ENCODE measurements around the gene CCDC159.

The CCDC159 gene

DNA sequence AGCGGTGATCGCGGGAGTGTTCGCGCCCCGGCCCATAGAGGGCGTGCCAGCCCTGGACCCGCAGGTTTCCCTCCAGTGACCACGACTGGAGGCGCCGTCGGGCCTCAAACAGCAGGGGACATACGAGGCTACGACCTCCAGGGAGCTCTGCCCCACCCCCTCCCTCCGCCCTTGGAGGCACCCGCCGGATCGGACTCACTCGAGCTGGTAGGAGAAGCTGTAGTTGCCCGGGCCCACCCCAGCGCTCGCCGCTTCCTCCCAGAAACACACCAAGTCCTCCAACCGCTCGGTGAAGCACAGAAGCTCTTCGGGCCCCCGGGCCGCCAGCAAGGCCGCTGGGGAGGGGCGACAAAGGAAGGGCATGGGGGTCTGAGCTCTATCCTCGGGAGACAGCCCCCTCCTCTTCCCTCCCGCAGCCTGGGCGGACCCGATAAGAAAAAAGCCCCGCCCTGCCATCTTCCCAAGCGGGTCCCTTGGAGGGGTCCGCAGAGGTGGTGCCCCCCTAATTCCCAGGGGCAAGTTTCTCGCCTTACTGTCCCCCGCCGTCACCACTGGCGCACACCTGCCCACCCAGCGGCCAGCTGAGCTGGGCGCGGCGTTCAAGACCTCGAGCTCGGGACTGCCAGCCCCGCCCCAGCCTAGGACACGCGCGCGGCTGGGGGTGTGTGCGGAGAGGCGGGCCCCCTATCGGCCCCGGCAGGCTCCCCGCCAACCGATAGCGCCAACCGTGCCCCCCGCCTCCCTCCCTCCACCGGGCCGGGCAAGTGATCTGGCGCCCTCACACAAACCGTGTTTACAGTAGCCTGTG, 36.8 kb downstream of the CCDC159 start:
- no peak overlapping the region for H3K4me3 ChIP-seq (replicated peaks; ENCODE audit: low read depth, low read length)
- TF ChIP-seq, protein P1, sequence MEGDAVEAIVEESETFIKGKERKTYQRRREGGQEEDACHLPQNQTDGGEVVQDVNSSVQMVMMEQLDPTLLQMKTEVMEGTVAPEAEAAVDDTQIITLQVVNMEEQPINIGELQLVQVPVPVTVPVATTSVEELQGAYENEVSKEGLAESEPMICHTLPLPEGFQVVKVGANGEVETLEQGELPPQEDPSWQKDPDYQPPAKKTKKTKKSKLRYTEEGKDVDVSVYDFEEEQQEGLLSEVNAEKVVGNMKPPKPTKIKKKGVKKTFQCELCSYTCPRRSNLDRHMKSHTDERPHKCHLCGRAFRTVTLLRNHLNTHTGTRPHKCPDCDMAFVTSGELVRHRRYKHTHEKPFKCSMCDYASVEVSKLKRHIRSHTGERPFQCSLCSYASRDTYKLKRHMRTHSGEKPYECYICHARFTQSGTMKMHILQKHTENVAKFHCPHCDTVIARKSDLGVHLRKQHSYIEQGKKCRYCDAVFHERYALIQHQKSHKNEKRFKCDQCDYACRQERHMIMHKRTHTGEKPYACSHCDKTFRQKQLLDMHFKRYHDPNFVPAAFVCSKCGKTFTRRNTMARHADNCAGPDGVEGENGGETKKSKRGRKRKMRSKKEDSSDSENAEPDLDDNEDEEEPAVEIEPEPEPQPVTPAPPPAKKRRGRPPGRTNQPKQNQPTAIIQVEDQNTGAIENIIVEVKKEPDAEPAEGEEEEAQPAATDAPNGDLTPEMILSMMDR (IDR thresholded peaks at IDR 0.05; ENCODE audit: low read depth, low read length, missing control alignments): peak; percentile 76
- DNase-seq (ENCODE audit: extremely low read depth, low read depth): no peak

DNA sequence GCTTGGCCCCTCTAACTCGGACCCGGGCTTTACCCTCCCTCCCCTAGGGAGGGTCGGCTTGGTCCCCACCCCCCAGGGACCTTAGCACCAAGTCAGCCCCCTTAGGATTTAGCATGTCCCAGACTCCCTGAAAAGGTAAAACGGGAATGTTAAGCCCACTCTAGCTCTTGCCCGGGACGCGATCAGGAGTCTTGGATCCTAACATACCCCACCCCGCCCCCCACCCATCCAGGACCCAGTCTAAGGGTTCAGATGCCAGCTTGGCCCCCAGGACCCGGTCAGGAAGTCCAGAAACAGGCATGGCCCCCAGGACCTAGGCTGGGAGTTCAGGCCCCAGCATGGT, 37.4 kb downstream of the CCDC159 start:
- TF ChIP-seq, protein P1 (IDR thresholded peaks at IDR 0.05; ENCODE audit: low read depth, low read length, missing control alignments): no peak
- no peak overlapping the region for H3K4me3 ChIP-seq (replicated peaks; ENCODE audit: low read depth, low read length)
- no peak for DNase-seq (ENCODE audit: extremely low read depth, low read depth)

DNA sequence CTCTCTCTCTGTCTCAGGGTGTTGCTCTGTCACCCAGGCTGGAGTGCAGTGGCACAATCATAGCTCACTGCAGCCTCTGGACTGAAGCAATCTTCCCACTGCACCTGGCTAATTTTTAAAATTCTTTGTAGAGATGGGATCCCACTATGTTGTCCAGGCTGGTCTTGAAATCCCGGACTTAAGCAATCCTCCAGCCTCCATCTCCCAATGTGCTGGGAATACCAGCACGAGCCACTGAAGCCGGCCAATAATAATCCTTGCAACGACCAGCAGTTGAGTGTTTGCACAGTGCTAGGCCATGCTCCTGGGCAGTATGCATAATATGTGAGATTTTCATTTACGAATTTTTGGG, 38.4 kb downstream of the CCDC159 start:
- TF ChIP-seq, protein P1 (IDR thresholded peaks at IDR 0.05; ENCODE audit: low read depth, low read length, missing control alignments): no peak
- no peak for DNase-seq (ENCODE audit: extremely low read depth, low read depth)
- no peak overlapping the region for H3K4me3 ChIP-seq (replicated peaks; ENCODE audit: low read depth, low read length)

DNA sequence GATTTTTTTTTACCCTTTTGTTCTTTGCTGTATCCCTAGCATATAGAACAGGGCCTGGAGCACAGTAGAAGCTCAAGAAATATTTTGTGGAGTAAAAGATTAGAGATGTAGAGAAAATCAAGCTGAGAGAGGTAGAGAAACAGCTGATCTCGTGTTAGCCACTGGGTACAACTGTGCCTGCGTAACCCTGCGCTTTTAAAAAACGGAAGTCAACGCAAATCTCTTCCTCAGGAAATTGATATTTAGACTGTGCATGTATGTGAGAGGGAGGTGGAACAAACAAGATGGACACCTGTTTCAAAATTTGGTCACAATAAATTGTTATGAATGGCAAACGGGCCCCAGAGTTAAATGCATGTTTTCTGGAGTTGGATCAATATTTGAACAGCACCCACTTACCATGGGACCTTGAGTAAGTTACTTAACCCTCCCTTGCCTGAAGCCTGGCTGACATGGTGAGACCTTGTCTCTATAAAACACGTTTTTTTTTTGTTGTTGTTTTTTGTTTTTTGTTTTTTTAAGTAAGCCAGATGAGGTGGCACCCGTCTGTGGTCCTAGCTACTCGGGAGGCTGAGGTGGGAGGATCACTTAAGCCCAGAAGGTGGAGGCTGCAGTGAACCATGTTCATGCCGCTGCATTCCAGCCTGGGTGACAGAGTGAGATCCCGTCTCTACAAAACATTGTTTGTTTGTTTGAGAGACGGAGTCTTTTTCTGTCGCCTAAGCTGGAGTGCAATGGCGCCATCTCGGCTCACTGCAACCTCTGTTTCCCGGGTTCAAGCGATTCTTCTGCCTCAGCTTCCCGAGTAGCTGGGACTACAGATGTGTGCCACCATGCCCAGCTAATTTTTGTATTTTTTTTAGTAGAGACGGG, 41.1 kb downstream of the CCDC159 start:
- DNase-seq (ENCODE audit: extremely low read depth, low read depth): no peak
- no peak overlapping the region for H3K4me3 ChIP-seq (replicated peaks; ENCODE audit: low read depth, low read length)
- TF ChIP-seq, protein P1 (IDR thresholded peaks at IDR 0.05; ENCODE audit: low read depth, low read length, missing control alignments): no peak

DNA sequence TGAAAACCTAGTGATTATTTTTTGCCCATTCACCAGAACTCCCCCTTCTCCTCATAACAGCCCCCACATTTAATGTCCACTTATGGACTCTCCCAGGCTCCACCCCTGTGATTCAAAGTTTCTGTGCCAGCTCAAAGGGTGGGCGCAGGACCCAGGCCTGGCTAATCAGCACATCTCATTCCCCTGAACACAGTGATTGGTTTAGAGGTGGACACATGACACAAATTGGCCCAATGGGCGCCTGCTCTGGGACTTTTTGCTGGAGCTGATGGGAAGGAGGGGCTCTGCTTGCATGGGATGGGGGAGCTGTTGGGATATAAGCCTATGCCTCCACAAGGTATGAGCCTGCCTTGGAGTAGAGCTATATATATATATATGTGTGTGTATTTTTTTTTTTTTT, 44.0 kb downstream of the CCDC159 start:
- no peak overlapping the region for H3K4me3 ChIP-seq (replicated peaks; ENCODE audit: low read depth, low read length)
- TF ChIP-seq, protein P1 (IDR thresholded peaks at IDR 0.05; ENCODE audit: low read depth, low read length, missing control alignments): no peak
- DNase-seq (ENCODE audit: extremely low read depth, low read depth): no peak

DNA sequence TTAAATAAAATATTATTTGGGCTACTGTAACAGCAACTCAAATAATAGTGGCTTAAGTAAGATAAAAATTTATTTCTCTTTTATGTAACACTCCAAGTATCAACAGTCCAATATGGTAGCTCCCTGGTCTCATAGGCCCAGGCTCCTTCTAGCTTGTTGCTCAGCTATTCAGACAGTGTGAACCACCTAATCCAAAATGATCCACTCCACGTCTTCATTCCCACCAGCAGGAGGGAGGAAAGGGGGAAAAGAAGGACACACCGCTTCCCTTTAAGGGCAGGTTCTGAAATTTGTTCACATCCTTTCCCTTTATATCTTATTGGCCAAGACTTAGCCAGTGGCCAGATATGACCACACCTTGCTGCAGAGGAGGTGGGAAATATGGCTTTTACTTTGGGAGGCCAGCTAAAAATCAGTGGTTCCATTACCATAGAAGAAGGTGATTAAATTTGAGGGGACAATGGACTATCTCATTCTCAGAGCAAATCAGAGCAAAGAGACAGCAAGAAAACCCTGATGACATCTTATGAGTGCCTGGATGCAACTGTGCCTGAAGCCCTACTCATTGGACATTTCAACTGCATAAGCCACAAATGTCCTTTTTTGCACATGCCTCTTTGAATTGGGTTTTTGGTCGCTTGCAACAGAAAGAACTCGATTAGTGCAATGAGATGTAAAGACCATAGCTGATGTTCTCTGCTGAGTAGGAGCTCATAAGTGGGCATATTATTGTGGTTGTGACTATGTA, 44.8 kb downstream of the CCDC159 start:
- TF ChIP-seq, protein P1 (IDR thresholded peaks at IDR 0.05; ENCODE audit: low read depth, low read length, missing control alignments): no peak
- no peak for DNase-seq (ENCODE audit: extremely low read depth, low read depth)
- H3K4me3 ChIP-seq (replicated peaks; ENCODE audit: low read depth, low read length): no peak overlapping the region
